Testis (tissue), 2 donors: Measurements from ENCODE around the gene DNAJC3.

ENCODE experiments used
- POLR2A ChIP-seq: fragments of 450-650 bp; IDR thresholded peaks from one replicate; pipeline ENCODE4 v1.6.1; 2017; ENCODE audit warnings: antibody characterized with exemption, mild to moderate bottlenecking, moderate library complexity
- TF ChIP-seq, protein P1 (sequence below), 3 experiments: fragments of 450-650 bp in 2 of 3; fragments of 200-600 bp in 1 of 3; sonication (generic) in 1 of 3; IDR thresholded peaks; one replicate each; pipeline ENCODE4 v1.5.1; 2016 to 2019; ENCODE audit warnings: antibody characterized with exemption in 3 of 3, mild to moderate bottlenecking in 2 of 3, moderate library complexity in 1 of 3

DNA sequence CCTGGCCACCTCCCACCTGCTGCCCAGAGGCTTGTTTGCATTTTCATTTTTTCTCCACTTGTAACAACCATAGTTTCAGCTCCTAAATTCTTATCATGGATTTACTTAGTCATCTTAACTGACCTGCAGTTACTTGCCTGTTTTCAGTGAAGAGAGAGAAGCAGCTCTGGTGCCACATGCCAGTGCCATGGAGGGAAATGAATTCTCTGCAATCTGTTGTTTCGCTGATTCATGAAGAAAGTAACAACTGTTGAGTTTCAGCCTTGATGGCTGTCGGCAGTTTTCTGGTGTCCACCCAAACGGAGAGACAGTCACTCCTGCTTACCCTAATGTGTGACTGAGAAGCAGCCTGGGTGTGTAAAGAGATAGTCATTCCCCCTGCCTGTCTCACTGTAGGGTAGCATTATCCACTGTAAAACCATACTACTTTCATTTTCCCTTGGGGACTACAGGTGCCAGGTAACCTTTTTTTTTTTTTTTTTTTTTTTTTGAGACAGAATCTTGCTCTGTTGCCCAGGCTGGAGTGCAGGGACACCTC is 116.1 kb downstream of the DNAJC3 start:
- TF ChIP-seq, protein P1, sequence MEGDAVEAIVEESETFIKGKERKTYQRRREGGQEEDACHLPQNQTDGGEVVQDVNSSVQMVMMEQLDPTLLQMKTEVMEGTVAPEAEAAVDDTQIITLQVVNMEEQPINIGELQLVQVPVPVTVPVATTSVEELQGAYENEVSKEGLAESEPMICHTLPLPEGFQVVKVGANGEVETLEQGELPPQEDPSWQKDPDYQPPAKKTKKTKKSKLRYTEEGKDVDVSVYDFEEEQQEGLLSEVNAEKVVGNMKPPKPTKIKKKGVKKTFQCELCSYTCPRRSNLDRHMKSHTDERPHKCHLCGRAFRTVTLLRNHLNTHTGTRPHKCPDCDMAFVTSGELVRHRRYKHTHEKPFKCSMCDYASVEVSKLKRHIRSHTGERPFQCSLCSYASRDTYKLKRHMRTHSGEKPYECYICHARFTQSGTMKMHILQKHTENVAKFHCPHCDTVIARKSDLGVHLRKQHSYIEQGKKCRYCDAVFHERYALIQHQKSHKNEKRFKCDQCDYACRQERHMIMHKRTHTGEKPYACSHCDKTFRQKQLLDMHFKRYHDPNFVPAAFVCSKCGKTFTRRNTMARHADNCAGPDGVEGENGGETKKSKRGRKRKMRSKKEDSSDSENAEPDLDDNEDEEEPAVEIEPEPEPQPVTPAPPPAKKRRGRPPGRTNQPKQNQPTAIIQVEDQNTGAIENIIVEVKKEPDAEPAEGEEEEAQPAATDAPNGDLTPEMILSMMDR (IDR thresholded peaks at IDR 0.05) = no peak
- TF ChIP-seq POLR2A = no peak
